HL-60/S4 treated with retinoic acid at 250 ng/mL for 4 days and 3 days (cell line): ENCODE data around the gene PIGM.

Source experiments
- in situ Hi-C: fragments of 300-500 bp; cut with MboI; formaldehyde crosslinking; loops from 2 replicates; pipeline ENCODE4 v1.7.0; 2022; ENCODE audit warnings: low sequenced_read_pairs

PIGM gene

GRCh38 chr1:160022330-160023310, 9.2 kb downstream of the PIGM start:
- in situ Hi-C loops = no loop called here

GRCh38 chr1:160021376-160022074, 10.3 kb downstream of the PIGM start:
- in situ Hi-C loops = no loop called here

- in situ Hi-C loops = no loop called here
Measured at GRCh38 chr1:160020196-160020595, 11.6 kb downstream of the PIGM start.

- in situ Hi-C loops = no loop called here
Measured at GRCh38 chr1:160018900-160019299, 12.9 kb downstream of the PIGM start.

GRCh38 chr1:160018347-160018746, 13.4 kb downstream of the PIGM start:
- in situ Hi-C loops = no loop called here

- in situ Hi-C loops = no loop called here
Measured at GRCh38 chr1:160017592-160017991, 14.2 kb downstream of the PIGM start.

- in situ Hi-C loops = no loop called here
Measured at GRCh38 chr1:160011781-160012180, 20.0 kb downstream of the PIGM start.

- in situ Hi-C loops = loop anchor here (5.0 to 10.0 kb wide), 2 partner anchors 75 to 218 kb away; no protein-coding TSS in a partner anchor
Measured at GRCh38 chr1:160009801-160010200, 22.0 kb downstream of the PIGM start.

GRCh38 chr1:160009081-160009480, 22.7 kb downstream of the PIGM start:
- in situ Hi-C loops = loop anchor here (5.0 to 10.0 kb wide), 2 partner anchors 74 to 217 kb away; no protein-coding TSS in a partner anchor

- in situ Hi-C loops = loop anchor here (5.0 to 10.0 kb wide), 2 partner anchors 73 to 215 kb away; no protein-coding TSS in a partner anchor
Measured at GRCh38 chr1:160007577-160008200, 24.1 kb downstream of the PIGM start.

- in situ Hi-C loops = loop anchor here (5.0 to 10.0 kb wide), 2 partner anchors 72 to 214 kb away; no protein-coding TSS in a partner anchor
Measured at GRCh38 chr1:160006312-160006940, 25.4 kb downstream of the PIGM start.

- in situ Hi-C loops = loop anchor here (5.0 to 10.0 kb wide), 2 partner anchors 70 to 213 kb away; no protein-coding TSS in a partner anchor
Measured at GRCh38 chr1:160005070-160005469, 26.7 kb downstream of the PIGM start.

GRCh38 chr1:160004425-160004824, 27.4 kb downstream of the PIGM start:
- in situ Hi-C loops = loop anchor here (10.0 kb wide), 1 partner anchor 70 kb away; no protein-coding TSS in a partner anchor

GRCh38 chr1:160004001-160004400, 27.8 kb downstream of the PIGM start:
- in situ Hi-C loops = loop anchor here (10.0 kb wide), 1 partner anchor 69 kb away; no protein-coding TSS in a partner anchor

- in situ Hi-C loops = loop anchor here (10.0 kb wide), 1 partner anchor 67 kb away; no protein-coding TSS in a partner anchor
Measured at GRCh38 chr1:160001440-160001839, 30.4 kb downstream of the PIGM start.

GRCh38 chr1:159999204-159999603, 32.6 kb downstream of the PIGM start:
- in situ Hi-C loops = no loop called here

- in situ Hi-C loops = no loop called here
Measured at GRCh38 chr1:159996653-159997052, 35.1 kb downstream of the PIGM start.

- in situ Hi-C loops = no loop called here
Measured at GRCh38 chr1:159994896-159995295, 36.9 kb downstream of the PIGM start.

- in situ Hi-C loops = no loop called here
Measured at GRCh38 chr1:159993911-159994310, 37.9 kb downstream of the PIGM start.

GRCh38 chr1:159992161-159992560, 39.6 kb downstream of the PIGM start:
- in situ Hi-C loops = no loop called here
